HG02759 (cell line): ENCODE data around the gene MTIF3.
"Not testable (repeated sequence)": the region's sequence is repeated elsewhere in the genome, so short reads cannot be mapped to it uniquely, and the experiment has no call there.

Experiments
- ATAC-seq: cut with Tn5 transposase; IDR thresholded peaks from one replicate; pipeline ENCODE4 v1.9.1; 2021; ENCODE audit warnings: mild to moderate bottlenecking, moderate library complexity; ENCODE audit not compliant: unreplicated experiment

Gene MTIF3

GRCh38 chr13:27421101-27421871, 29.1 kb downstream of the MTIF3 start:
- no peak for ATAC-seq

GRCh38 chr13:27419328-27419727, 31.0 kb downstream of the MTIF3 start:
- no peak for ATAC-seq

GRCh38 chr13:27415116-27415515, 35.2 kb downstream of the MTIF3 start:
- no peak for ATAC-seq

GRCh38 chr13:27411341-27411740, 39.0 kb downstream of the MTIF3 start:
- ATAC-seq, result no peak

GRCh38 chr13:27409013-27409412, 41.4 kb downstream of the MTIF3 start:
- no peak for ATAC-seq

- no peak for ATAC-seq
Observed at GRCh38 chr13:27408074-27408473, 42.3 kb downstream of the MTIF3 start.

GRCh38 chr13:27406178-27406939, 44.0 kb downstream of the MTIF3 start:
- no peak for ATAC-seq

- ATAC-seq, result no peak
Observed at GRCh38 chr13:27405546-27406134, 44.7 kb downstream of the MTIF3 start.

- ATAC-seq, result no peak
Observed at GRCh38 chr13:27404680-27405079, 45.7 kb downstream of the MTIF3 start.

GRCh38 chr13:27403727-27404385, 46.5 kb downstream of the MTIF3 start:
- ATAC-seq, result no peak

GRCh38 chr13:27403203-27403678, 47.1 kb downstream of the MTIF3 start:
- ATAC-seq, result no peak

GRCh38 chr13:27401210-27401609, 49.2 kb downstream of the MTIF3 start:
- ATAC-seq, result no peak

- not testable (repeated sequence) for ATAC-seq
Observed at GRCh38 chr13:27400405-27400804, 50.0 kb downstream of the MTIF3 start.

GRCh38 chr13:27398360-27398759, 52.0 kb downstream of the MTIF3 start:
- no peak for ATAC-seq

- ATAC-seq, result no peak
Observed at GRCh38 chr13:27396252-27396846, 54.0 kb downstream of the MTIF3 start.

GRCh38 chr13:27395007-27395510, 55.3 kb downstream of the MTIF3 start:
- ATAC-seq, result no peak

- no peak for ATAC-seq
Observed at GRCh38 chr13:27393101-27393500, 57.3 kb downstream of the MTIF3 start.

- no peak for ATAC-seq
Observed at GRCh38 chr13:27391471-27391870, 58.9 kb downstream of the MTIF3 start.

GRCh38 chr13:27389891-27390290, 60.5 kb downstream of the MTIF3 start:
- no peak for ATAC-seq

GRCh38 chr13:27388241-27388640, 62.1 kb downstream of the MTIF3 start:
- no peak for ATAC-seq
